GM12874 (cell line): Measurements from ENCODE around the gene CCSER1.
A peak's percentile ranks its signal among the peaks of the same experiment; 100 is the strongest.

Source experiments
- TF ChIP-seq, protein P1 (sequence below): IDR thresholded peaks from 2 replicates; pipeline ENCODE4 v1.5.1; 2011; ENCODE audit warnings: low read depth, mild to moderate bottlenecking, control low read depth, low read length, moderate library complexity; ENCODE audit not compliant: insufficient read depth

CCSER1 gene

DNA sequence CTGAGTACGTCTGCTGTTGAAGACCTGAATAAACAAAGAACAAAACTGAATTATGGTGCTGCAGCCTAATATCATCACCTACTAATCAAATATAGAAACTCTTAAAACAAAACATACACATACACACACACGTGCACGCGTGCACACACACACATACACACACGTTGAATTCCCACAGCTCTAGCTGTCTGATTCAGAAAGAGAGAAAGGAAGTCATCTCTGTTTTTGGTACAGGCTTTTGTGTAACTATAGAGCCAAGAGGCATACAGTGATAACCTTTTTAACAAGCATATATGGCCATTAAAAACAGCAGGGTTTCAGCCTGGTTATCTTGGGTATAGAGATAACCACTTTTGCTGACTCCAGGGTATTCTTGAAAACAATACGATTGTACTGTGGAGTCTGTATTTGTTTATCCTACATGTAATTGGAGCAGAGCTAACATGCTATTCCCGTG, 823.2 kb downstream of the CCSER1 start:
- TF ChIP-seq, protein P1, sequence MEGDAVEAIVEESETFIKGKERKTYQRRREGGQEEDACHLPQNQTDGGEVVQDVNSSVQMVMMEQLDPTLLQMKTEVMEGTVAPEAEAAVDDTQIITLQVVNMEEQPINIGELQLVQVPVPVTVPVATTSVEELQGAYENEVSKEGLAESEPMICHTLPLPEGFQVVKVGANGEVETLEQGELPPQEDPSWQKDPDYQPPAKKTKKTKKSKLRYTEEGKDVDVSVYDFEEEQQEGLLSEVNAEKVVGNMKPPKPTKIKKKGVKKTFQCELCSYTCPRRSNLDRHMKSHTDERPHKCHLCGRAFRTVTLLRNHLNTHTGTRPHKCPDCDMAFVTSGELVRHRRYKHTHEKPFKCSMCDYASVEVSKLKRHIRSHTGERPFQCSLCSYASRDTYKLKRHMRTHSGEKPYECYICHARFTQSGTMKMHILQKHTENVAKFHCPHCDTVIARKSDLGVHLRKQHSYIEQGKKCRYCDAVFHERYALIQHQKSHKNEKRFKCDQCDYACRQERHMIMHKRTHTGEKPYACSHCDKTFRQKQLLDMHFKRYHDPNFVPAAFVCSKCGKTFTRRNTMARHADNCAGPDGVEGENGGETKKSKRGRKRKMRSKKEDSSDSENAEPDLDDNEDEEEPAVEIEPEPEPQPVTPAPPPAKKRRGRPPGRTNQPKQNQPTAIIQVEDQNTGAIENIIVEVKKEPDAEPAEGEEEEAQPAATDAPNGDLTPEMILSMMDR: no peak

DNA sequence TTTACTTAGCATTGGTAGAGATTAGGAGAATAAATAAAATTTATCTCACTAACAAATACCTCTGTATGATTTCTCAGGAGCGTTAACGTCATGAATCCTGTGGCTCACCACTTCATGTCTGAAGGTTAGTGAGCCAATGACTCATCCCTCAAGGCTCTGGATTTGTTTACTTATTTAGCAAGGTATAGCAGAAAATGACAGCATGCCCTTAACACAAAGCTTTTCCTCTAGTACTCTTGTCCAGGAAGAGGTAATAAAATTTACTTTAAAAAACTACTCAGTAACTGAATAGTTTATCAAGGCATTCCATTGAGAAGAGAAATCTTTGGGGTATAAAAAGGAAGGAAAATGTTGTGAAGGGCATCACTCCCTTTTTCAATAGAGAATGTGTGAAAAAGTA, 823.8 kb downstream of the CCSER1 start:
- TF ChIP-seq, protein P1: no peak

DNA sequence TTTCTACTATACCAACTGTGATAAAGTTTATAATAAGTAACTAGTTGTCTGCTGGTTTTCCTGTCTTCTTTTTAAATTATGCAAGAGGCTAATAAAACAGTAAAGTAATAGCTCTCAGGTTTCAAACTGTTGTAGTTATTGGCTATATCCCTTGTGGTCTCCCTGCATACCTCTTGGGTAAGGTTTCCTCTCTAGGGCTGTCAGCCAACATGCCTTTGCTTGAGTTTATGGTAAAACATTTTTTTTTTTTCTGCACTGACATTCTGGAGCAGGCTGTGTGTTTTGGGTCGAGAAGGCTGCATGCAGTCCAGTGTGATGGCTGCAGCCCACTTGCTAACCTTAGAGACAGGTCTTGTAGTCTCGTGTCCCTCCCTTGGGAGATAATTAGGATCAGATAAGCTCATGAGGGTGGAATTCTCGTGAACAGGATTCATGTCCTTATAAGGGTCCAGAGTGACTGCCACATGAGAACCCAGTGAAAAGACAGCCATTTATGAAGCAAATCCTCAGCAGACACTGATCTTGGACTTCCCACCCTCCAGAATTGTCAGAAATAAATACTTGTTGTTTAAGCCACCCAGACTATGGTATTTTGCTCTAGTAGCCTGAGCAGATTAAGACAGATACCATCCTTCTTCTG, 831.2 kb downstream of the CCSER1 start:
- TF ChIP-seq, protein P1: no peak

DNA sequence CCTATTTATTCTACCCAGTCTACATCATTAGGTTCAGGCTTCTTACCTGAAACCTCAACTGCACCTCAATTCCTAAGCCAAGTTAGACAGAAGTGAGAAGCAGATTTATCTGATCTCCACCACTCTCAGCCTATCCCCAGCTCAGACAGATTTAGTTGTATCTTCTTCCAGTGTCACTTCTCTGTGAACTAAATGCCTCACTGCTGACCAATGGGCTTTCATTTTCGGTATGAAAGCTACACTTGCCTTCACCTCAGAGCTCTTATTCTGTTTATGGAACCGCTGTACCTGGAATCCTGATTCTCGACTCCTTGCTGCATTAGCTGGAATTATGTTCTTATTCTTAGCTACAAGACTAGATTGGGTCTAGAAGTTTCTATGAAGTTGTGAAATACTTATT, 833.2 kb downstream of the CCSER1 start:
- TF ChIP-seq, protein P1: no peak

DNA sequence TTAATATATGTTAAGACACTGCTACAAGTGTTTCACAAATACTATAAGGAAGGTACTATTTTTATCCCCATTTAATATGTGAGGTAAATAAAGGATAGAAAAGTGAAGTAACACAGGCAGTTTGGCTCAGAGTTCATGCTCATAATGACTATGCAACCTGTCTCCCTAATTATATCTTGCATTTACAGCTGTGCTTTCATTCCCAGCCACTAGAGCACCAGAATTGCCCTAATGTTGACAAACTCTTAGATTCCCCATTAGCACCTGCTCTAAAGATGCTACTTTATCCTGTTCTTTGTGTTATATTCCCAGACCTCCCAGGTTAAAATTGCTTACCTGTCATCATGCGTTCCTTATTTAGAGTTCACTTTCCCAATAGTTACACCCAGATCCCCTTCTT, 833.6 kb downstream of the CCSER1 start:
- TF ChIP-seq, protein P1: peak; percentile 10; the same call in 1 of the 2 replicates

DNA sequence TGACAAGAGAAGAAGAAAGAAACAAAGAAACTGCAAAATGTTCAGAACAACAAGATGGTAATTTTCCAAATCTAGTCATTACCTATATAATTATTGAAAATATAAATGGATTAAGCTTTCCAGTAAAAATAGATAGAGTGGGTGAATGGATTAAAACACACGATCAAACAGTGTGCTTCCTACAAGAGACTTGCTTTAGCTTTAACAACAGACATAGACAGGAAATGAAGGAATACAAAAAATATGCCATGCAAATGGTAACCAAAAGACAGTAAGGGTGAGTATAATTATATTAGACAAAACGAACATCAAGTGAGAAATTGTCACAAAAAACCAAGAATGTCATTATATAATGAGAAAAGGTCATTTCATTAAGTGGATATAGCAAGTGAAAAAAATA, 842.8 kb downstream of the CCSER1 start:
- TF ChIP-seq, protein P1: no peak

DNA sequence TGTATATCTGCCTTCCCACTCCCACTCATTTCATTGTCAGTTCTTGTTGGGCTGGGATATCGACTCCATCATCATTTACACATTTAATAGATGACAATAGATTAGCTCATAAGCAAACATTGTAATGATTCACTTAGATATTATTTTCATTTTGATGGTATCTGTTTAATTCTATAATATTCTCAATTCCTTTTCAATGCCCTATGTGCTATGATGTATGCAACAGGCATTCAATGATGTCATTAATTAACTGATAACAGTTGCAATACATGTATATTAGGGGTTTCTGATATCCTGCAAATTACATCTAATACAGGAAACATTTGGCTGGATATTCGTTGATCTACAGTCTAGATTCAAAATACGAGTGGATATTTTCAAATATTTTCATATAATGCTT, 850.5 kb downstream of the CCSER1 start:
- TF ChIP-seq, protein P1: no peak
